GM12872 (cell line): ENCODE measurements around the gene SYCE1L.

ENCODE experiments used
- CTCF ChIP-seq: IDR thresholded peaks from 3 replicates; pipeline ENCODE4 v1.5.1; 2011; ENCODE audit warnings: low read depth, mild to moderate bottlenecking, low read length, moderate library complexity; ENCODE audit not compliant: insufficient read depth

The SYCE1L gene

GRCh38 chr16:77193377-77193776 lies 5.8 kb upstream of the SYCE1L start:
- no peak for TF ChIP-seq CTCF

DNA sequence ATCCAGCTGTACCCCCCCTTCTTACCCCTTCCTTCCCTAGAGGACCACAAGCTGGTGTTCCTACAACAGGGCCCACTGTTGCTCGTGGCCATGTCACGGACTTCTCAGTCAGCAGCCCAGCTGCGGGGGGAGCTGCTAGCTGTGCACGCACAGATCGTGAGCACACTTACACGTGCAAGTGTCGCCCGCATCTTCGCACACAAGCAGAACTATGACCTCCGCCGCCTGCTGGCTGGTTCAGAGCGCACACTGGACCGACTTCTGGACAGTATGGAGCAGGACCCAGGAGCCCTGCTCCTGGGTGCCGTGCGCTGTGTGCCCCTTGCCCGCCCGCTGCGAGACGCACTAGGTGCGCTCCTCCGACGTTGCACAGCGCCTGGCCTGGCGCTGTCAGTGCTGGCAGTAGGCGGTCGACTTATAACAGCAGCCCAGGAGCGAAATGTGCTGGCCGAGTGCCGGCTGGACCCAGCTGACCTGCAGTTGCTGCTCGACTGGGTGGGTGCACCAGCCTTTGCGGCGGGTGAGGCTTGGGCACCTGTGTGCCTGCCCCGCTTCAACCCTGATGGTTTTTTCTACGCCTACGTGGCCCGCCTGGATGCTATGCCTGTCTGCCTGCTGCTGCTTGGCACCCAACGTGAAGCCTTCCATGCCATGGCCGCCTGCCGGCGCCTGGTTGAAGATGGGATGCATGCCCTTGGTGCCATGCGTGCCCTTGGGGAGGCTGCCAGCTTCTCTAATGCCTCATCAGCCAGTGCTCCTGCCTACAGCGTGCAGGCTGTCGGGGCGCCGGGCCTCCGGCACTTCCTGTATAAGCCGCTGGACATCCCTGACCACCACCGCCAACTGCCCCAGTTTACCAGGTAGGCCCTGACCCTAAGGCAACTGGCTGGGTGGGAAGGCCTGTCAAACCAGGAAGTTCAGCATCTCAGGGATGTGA lies 4.6 kb upstream of the SYCE1L start:
- no peak for TF ChIP-seq CTCF

GRCh38 chr16:77195411-77195810 lies 3.8 kb upstream of the SYCE1L start:
- no peak for TF ChIP-seq CTCF

- no peak for TF ChIP-seq CTCF
These were observed 1.5 kb upstream of the SYCE1L start for GRCh38 chr16:77197747-77198146.

DNA sequence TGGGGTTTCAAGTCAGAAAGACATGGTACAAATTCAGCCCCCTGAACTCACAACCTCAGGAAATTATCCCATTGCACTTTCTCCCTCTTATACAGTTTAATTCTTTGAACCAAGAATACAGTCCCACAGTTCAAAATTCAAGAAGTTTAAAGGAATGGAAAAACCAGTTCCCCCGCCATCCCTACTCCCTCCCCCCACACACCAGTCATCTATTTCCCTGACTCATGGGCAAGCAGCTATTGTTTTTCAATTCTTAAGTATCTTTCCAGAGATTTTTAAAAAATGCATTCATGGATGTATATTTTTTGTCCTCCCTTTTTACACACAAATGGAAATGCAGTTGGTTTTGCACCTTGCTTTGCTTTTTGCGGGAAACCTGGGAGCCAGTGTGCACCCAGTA lies 7.3 kb downstream of the SYCE1L start:
- TF ChIP-seq CTCF, result no peak

DNA sequence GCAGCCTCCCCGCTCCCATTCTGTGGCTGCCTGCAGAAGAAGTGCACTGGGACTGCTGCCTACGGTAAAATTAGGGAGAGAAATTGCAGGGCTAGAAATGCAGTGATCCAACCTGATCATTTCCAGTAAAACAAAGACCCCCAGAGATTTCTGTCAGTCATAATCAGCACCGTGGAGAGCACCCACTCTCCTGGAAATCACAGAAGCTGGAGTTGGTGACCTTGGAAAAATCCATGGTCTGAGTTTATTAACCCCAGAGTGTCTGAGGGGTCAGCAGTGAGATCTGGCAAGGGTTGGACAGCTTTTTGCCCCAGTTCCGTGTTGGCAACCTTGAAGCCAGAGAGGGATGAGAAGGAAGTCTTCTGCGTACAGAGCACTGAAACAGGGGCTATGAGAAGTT lies 7.8 kb downstream of the SYCE1L start:
- TF ChIP-seq CTCF, result no peak

- TF ChIP-seq CTCF, result no peak
These were observed 9.2 kb downstream of the SYCE1L start for GRCh38 chr16:77208382-77208781.
